ENCODE results near the gene AUTS2. TPM values are rescaled to one million over a fixed set of nuclear protein-coding genes. Genes with fewer than 3 reads are reported as not detected.

Gene AUTS2
- total and polyA plus RNA-seq, 2 of the 8 experiments (the other 6 are each of a cell fraction or from before 2014, with no cell fraction given): 25.9 to 101 TPM

DNA sequence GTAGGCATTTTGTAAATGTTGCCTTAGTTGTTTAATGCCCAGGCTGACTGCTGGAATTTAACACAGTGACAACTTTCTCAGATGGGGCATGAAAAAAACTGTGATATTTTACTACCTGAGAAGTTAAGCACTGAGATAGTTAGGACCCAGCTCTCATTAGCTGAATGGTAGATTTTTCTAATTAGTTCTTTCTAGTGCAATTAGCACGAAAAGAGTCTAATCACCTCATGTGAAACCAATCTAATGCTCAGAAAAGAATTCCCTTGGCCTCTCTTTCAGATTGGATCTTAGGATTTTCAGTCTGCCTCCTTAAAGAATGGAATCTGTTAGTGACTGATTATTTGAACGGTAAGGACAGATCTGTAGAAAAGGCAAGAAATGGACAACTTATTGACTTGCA, 743.2 kb downstream of the AUTS2 start:
- CTCF ChIA-PET (ENCODE audit: partially characterized antibody): no interaction called here
- no peak for FAIRE-seq
- no peak overlapping the region for H3K56ac ChIP-seq (replicated peaks; ENCODE audit: insufficient read length, low read depth, low read length)

More for the DNA sequence above, 743.2 kb downstream of the AUTS2 start:
- no peak overlapping the region for H4K91ac ChIP-seq (replicated peaks; ENCODE audit: insufficient read length, low read length)
- no peak overlapping the region for H2BK120ac ChIP-seq (replicated peaks; ENCODE audit: low read depth, low read length)
- no peaks in the 10 kb centered on the region for H3K23me2 ChIP-seq (ENCODE audit: low read depth, low read length)
- H3K18ac ChIP-seq (ENCODE audit: extremely low read depth, low read length): no peak overlapping the region
- H3K4me3 ChIP-seq (ENCODE audit: extremely low read depth in 1 of 4, insufficient read depth in 2 of 4, low read depth in 3 of 4, low read length in 4 of 4): no peak overlapping the region
- no peak overlapping the region for H2AFZ ChIP-seq (ENCODE audit: low read length)
- POLR2A ChIA-PET (ENCODE audit: partially characterized antibody): no interaction called here
- WGBS, 2 experiments (ENCODE audit: extremely low coverage in 1 of 2, insufficient coverage in 1 of 2, insufficient read length in 1 of 2, insufficient replicate concordance in 2 of 2, low coverage in 1 of 2, low lambda C conversion rate in 2 of 2, missing lambda C conversion rate in 1 of 2): 93% methylated on average over 2 of the region's 2 CpGs; no CpG with 5 or more reads in 1 of the 2 experiments
- no peaks in the 10 kb centered on the region for H3K4me1 ChIP-seq (replicated peaks in 1 of 4; ENCODE audit: control insufficient read depth in 3 of 4, insufficient read depth in 4 of 4, low read length in 3 of 4)
- no peaks in the 10 kb centered on the region for H3K27me3 ChIP-seq (replicated peaks in 1 of 4; ENCODE audit: control insufficient read depth in 3 of 4, extremely low read depth in 1 of 4, insufficient read depth in 3 of 4, low read length in 3 of 4)
- H3K14ac ChIP-seq (ENCODE audit: insufficient read length): no peak overlapping the region
- H3K4ac ChIP-seq (replicated peaks; ENCODE audit: insufficient read length, low read depth, low read length): no peak overlapping the region
- H2BK5ac ChIP-seq (ENCODE audit: low read depth, low read length): no peak overlapping the region
- H3K9me3 ChIP-seq (ENCODE audit: insufficient read depth in 2 of 2, low read depth in 1 of 2, low read length in 1 of 2): no peaks in the 10 kb centered on the region
- H2BK20ac ChIP-seq (ENCODE audit: low read length): no peak overlapping the region
- H3K27ac ChIP-seq (ENCODE audit: low read depth, low read length): no peak overlapping the region
- no peak for DNase-seq (ENCODE audit: low read depth in 1 of 2, low spot score in 2 of 2)
- H2BK15ac ChIP-seq (ENCODE audit: low read length): no peak overlapping the region
- TF ChIP-seq CHD1 (IDR thresholded peaks at IDR 0.05; ENCODE audit: low read depth, low read length) (no peak), GABPA (IDR thresholded peaks at IDR 0.05; ENCODE audit: borderline replicate concordance, insufficient read depth, low read length) (no peak), CBX5 (IDR thresholded peaks at IDR 0.05; ENCODE audit: low read depth, low read length) (no peak), SP4 (IDR thresholded peaks at IDR 0.05; ENCODE audit: low read length) (no peak), FOSL1 (IDR thresholded peaks at IDR 0.05; ENCODE audit: insufficient read depth, low read depth, low read length) (no peak), BRCA1 (IDR thresholded peaks at IDR 0.05; ENCODE audit: low read depth, low read length) (no peak), E2F6 (IDR thresholded peaks at IDR 0.05) (no peak), NANOG (IDR thresholded peaks at IDR 0.05; ENCODE audit: insufficient read depth, low read depth, low read length, poor library complexity, severe bottlenecking) (no peak), SAP30 (IDR thresholded peaks at IDR 0.05; ENCODE audit: insufficient read depth, insufficient replicate concordance, low read length) (no peak), TAF7 (optimal IDR thresholded peaks at IDR 0.05; ENCODE audit: borderline replicate concordance, low read depth, low read length) (no peak), JUN (IDR thresholded peaks at IDR 0.05; ENCODE audit: low read depth, low read length) (no peak)
- no peak overlapping the region for H3K23ac ChIP-seq (ENCODE audit: insufficient read length)
- H3K79me1 ChIP-seq (ENCODE audit: low read depth, low read length): no peaks in the 10 kb centered on the region
- H2AK5ac ChIP-seq (ENCODE audit: low read depth, low read length): no peak overlapping the region
- H3K36me3 ChIP-seq (ENCODE audit: control insufficient read depth in 2 of 4, insufficient read depth in 4 of 4, low read length in 3 of 4): no peaks in the 10 kb centered on the region
- H2BK12ac ChIP-seq (ENCODE audit: low read depth, low read length): no peak overlapping the region
- H4K20me1 ChIP-seq (replicated peaks in 1 of 2; ENCODE audit: control insufficient read depth in 1 of 2, insufficient read depth in 2 of 2, low read length in 2 of 2): peaks cover 0 to 1% of the 10 kb centered on the region in 2 experiments
- no peak overlapping the region for H3K4me2 ChIP-seq (ENCODE audit: insufficient read depth in 1 of 2, low read depth in 2 of 2, low read length in 2 of 2)
- no peak overlapping the region for H4K8ac ChIP-seq (ENCODE audit: extremely low read depth, insufficient read depth, low read length)
- no peaks in the 10 kb centered on the region for H3K79me2 ChIP-seq (ENCODE audit: control insufficient read depth in 1 of 2, insufficient read depth in 2 of 2, low read length in 2 of 2)
- no peak overlapping the region for H3K9ac ChIP-seq (replicated peaks in 1 of 4; ENCODE audit: extremely low read depth in 1 of 4, low read depth in 3 of 4, low read length in 3 of 4)
- no peak overlapping the region for H4K5ac ChIP-seq (ENCODE audit: insufficient read length, low read depth, low read length)
